Stimulated activated CD8-positive, alpha-beta memory T cell treated with anti-CD3 and anti-CD28 coated beads, Interleukin-15, amount 100 ng/mL, for 1 hour (primary cell): Measurements from ENCODE around the gene LIPM.
"Not testable (repeated sequence)": the region's sequence is repeated elsewhere in the genome, so short reads cannot be mapped to it uniquely, and the experiment has no call there.

ENCODE experiments used
- DNase-seq: peaks from one replicate; pipeline ENCODE4 v3.0.0-alpha.2; 2020; ENCODE audit warnings: low read depth

The LIPM gene

GRCh38 chr10:88800152-88801125, 2.1 kb upstream of the LIPM start:
- no peak for DNase-seq

DNA sequence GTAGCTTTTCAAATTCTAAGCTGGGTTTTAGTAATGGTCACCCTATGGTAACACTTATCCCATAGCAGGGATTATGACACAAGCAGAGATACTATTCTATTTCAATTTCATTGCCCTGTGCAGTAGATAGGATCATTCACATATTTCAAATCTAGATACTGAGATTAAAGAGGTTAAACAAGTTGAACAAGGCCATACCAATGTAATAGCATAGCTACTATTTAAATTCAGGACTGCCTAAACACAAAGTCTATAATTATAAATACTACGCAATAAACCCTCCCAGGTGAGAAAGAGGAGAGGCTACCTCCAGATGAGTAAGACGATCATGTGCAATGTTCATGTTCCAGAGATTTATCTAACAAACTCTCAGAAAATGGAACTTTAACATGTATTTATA, 1.1 kb downstream of the LIPM start:
- no peak for DNase-seq

- no peak for DNase-seq
Measured at GRCh38 chr10:88804083-88804812, 1.7 kb downstream of the LIPM start.

DNA sequence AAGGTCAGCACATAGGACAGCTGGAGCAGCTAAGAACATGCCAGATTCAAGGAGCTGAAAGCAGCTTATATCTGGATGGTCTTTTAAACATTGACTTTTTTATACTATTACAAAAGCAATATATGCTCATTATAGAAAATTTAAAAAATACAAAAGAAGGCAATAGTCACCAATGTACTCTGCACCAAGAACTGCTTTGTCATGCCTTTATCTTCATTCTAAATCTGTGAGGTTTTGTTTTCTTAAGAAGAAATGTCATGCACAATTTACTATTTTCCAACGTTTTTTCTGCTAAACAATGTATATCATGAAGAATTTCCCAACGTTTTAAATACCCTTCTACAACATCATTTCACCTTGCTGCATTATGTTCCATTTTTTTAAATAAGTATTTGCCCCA, 2.8 kb downstream of the LIPM start:
- no peak for DNase-seq

DNA sequence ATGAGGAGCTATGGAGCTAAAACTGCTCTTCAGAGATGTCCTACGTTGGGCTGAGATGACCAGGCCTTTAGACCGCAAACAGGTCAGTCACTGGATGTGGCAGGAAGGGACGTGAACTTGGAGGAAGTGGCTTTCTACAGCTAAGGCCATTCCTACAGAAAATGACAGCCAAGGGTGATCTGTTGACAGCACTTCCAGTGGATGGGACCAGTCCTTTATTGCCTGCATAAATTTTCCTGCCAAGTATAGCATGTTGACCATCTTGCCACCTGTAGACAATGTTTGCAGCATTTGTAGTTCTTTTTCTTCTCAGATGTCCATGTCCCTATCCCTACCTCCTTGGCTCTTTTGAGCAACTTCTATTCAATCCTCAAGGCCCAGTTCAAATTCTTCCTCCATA, 3.4 kb downstream of the LIPM start:
- DNase-seq: no peak

DNA sequence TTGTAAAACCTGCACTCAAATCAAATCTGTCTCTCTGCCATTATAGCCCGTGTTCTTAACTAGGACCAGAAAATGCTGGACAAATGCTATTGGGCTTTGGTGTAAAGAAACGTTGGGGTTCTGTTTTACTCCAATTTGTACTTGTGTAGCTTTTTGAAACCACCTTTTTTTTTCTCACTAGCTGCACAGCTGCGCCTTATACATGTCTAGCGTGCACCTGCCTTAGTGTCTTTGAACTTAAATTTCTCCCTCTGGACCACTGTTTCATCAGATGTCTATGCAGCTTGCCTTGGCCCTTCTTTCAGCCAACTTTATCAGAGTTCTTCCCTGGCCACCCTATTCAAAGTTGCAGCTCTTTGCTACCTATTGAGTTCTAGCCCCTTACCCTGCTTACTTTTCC, 7.1 kb downstream of the LIPM start:
- no peak for DNase-seq

DNA sequence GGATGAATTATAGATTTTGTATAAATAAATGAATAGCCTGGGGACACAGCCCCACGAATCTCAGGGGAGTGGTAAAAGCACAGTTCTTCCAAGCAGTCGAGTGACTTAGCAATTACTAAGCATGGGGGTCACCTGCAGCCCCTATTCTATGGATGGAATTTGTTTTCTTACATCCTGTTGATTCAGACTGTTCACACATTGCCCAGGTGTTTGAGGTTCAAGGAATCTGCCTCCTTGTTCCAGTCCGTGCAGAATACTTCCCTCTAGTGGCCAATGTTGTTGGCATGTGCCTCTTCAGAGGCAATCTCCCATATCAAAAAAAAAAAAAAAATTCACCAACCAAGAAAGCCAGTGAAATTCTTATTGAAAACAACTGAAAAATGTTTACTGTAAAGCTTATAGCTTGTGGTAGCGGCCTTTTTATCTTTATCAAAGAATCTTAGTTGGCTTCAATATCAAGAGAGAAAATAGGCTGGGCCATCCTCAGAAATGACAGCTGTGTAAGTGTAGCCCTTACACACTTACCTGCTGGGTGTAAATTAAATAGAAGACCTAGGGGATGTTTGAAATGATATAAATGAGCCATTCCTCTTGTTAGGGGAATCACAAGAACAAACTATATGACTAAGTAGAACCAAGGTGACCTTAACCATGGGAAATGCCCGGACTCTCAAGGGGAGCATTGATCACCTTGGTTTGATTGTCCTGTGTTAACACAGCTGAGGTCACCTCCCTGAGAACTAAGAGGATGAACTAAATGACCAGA, 7.8 kb downstream of the LIPM start:
- no peak for DNase-seq

GRCh38 chr10:88813200-88813599, 10.7 kb downstream of the LIPM start:
- DNase-seq: no peak

GRCh38 chr10:88819290-88819689, 16.8 kb downstream of the LIPM start:
- no peak for DNase-seq

DNA sequence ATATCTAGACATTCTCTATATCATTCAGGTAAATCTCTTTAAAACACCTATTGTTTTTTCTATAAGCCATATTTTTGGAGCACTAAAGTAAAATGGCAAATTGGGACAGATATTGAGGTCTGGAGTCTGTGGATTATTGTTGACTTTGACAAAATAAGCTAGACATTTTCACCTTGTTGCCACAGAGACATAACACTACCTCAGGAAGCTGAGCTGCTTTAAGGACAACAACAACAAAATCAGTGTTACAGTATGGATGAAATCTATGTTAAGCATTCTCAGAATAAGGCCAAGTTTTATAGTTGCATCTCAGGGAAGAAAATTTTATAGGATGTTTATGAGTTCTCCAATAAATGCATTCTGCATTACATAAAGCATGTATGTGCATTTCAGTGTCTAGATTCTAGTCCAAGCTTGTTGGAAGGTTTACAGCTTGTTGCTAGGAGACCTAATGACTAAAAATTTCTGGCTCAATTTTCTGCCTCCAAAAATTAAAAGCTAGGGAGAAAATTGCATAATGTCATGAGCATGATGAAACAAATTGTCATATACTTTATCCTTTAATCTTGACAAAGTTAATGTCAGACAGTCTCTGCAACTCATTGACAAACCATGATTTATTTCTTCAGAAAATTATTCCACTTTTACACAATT, 18.3 kb downstream of the LIPM start:
- DNase-seq: no peak

DNA sequence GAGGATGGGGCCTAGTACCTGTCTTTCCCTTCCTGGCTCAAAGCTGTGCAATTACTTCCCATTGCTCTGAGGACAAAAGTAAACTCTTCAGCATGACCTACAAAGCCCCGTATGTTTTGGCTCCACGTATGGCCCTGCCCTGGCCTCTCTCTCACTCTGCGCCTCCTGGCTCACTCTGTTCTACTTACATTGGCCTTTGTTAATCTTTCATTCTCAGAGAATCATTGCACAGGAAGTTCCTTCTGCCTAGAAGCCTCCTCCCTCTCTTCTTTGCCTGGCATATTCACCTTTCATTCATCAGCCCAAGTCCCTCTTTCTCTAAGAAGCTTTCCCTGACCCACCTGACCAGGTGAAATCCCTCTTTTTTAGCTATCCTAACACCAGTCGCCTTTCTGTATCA, 23.9 kb downstream of the LIPM start:
- DNase-seq: no peak

GRCh38 chr10:88827671-88828070, 25.1 kb downstream of the LIPM start:
- no peak for DNase-seq

- no peak for DNase-seq
Measured at GRCh38 chr10:88828310-88828709, 25.8 kb downstream of the LIPM start.

- DNase-seq: no peak
Measured at GRCh38 chr10:88830643-88831268, 28.2 kb downstream of the LIPM start.

DNA sequence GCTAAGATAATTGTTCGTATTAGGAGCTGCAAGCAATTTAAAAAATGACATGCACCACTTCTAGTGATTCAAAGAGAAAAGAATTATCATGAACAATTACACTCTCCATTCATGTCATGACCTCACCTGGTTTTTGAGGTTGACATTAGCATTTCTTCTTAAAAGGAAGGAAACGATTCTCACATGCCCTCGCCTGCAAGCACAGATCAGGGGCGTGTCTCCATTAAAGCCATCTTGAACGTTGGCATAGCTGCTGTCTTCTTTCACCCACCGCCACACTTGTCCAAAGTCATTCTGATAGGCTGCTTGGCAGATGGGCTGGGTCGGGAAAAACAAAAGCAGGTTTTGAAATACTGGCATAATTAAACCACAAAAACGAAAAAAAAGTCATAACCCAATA, 29.2 kb downstream of the LIPM start:
- no peak for DNase-seq

DNA sequence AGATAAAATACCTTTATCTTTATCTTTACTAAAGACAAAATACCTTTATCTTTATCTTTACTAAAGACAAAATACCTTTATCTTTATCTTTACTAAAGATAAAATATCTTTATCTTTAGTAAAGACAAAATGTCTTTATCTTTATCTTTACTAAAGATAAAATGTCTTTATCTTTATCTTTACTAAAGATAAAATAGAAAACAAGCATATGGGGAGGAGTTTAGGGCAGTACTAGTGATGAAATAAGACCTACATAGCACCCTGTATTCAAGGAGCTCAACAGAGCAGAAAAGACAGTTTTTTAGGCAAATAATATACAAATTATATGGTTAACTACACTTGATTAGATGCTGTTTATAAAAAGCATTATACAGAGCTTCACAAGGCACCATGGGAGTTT, 29.8 kb downstream of the LIPM start:
- DNase-seq: no peak

DNA sequence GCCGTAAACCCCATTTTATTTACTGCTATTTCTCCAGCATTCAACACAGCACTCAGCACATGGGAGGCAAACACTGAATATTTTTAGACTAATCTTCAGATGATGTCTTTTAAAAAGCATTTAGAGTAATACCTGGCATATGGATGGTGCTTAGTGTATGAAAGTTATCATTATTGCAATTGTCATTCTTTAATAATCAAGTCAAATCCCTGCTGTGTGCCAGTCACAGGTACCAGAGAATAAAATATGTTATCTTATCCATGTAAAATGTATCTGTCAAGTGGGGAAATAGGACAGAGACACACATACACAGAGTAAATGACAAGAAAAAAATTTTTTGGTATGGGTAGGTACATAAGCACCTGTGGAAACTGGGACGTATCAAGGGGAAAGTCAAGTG, 30.6 kb downstream of the LIPM start:
- no peak for DNase-seq

DNA sequence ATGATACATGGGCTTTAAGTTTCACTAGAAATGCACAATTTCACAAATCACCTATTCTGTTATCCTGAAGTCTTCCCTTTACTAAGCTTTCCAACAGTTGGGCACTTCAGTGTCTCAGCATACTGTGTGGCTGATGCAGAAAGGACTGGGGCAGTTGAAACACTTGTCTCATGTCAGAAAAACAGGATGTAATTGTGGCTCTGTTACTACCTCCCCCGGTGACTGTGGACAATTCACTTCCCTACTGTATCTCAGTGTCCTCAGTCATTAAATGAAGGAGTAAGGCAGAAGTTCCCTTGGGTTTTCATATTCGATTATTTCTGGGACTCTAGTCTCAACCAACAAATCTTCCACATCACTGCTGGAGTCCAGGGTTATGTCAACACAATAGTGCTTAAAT, 31.2 kb downstream of the LIPM start:
- DNase-seq: no peak

GRCh38 chr10:88835096-88835909, 32.8 kb downstream of the LIPM start:
- DNase-seq: peak; percentile 78

DNA sequence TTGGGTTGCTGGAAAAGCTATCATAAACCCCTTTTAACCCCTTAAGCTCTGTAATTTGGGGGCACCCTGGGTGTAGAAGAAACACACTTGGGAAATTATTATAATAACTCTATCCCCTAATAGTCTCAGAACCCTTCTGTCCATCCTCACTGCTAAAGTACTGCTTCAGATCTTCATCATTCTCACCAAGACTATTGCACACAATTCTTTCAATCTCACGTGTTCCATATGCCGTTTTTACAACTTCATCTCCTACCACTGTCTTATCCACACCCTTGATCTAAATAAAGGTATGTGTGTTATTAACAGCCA, 33.3 kb downstream of the LIPM start:
- no peak for DNase-seq

- not testable (repeated sequence) for DNase-seq
Measured at GRCh38 chr10:88837632-88838031, 35.1 kb downstream of the LIPM start.
